ENCODE measurements around the gene ZBTB12. TPM values are rescaled to one million over a fixed set of nuclear protein-coding genes. Genes with fewer than 3 reads are reported as not detected.
"Not testable (repeated sequence)": the region's sequence is repeated elsewhere in the genome, so short reads cannot be mapped to it uniquely, and the experiment has no call there.

ZBTB12 gene
- total RNA-seq, 2 experiments from 2014 or later = 17.6 to 20.2 TPM

DNA sequence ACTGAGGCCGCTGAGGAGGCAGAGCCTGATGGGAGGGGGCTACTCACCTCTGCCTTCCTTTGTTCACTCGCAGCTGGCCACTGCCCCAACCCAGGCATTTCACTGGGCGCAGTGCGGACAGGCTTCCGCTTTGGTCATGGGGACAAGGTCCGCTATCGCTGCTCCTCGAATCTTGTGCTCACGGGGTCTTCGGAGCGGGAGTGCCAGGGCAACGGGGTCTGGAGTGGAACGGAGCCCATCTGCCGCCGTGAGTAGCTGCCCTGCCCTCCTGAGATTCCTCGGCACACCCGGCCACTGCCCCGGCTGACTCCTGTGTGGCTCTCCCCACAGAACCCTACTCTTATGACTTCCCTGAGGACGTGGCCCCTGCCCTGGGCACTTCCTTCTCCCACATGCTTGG, 31.7 kb upstream of the ZBTB12 start:
- DNase-seq (ENCODE audit: low spot score) = no peak
- ChIA-PET POLR2A (no interaction called here), CTCF (ENCODE audit: unreplicated experiment) (no interaction called here)
- no peak overlapping the region for H2AFZ ChIP-seq (ENCODE audit: low read length)
- TF ChIP-seq, protein P1, sequence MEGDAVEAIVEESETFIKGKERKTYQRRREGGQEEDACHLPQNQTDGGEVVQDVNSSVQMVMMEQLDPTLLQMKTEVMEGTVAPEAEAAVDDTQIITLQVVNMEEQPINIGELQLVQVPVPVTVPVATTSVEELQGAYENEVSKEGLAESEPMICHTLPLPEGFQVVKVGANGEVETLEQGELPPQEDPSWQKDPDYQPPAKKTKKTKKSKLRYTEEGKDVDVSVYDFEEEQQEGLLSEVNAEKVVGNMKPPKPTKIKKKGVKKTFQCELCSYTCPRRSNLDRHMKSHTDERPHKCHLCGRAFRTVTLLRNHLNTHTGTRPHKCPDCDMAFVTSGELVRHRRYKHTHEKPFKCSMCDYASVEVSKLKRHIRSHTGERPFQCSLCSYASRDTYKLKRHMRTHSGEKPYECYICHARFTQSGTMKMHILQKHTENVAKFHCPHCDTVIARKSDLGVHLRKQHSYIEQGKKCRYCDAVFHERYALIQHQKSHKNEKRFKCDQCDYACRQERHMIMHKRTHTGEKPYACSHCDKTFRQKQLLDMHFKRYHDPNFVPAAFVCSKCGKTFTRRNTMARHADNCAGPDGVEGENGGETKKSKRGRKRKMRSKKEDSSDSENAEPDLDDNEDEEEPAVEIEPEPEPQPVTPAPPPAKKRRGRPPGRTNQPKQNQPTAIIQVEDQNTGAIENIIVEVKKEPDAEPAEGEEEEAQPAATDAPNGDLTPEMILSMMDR (conservative IDR thresholded peaks at IDR 0.05; ENCODE audit: low read length) = no peak
- TF ChIP-seq EZH2phosphoT487 (IDR thresholded peaks at IDR 0.05; ENCODE audit: borderline replicate concordance, low read depth, low read length) = no peak
- no peak overlapping the region for H3K4me2 ChIP-seq (ENCODE audit: low read length)
- H3K79me2 ChIP-seq (ENCODE audit: insufficient read depth, low read depth, low read length) = no peaks in the 10 kb centered on the region
- BruUV-seq (replicated peaks) = no TSS peak
- H3K9me2 ChIP-seq (ENCODE audit: insufficient read depth, low read length) = no peaks in the 10 kb centered on the region
- no peaks in the 10 kb centered on the region for H4K20me1 ChIP-seq (ENCODE audit: insufficient read depth, low read length)
- no peaks in the 10 kb centered on the region for H3K36me3 ChIP-seq (ENCODE audit: insufficient read depth, low read length)
- H3K9me3 ChIP-seq (ENCODE audit: low read length) = no peaks in the 10 kb centered on the region
- no peak overlapping the region for H3K27ac ChIP-seq (ENCODE audit: low read depth, low read length, poor library complexity, severe bottlenecking)
- no peaks in the 10 kb centered on the region for H3K4me1 ChIP-seq (ENCODE audit: insufficient read depth, low read length, poor library complexity, severe bottlenecking)
- intact Hi-C loops (cut with micrococcal nuclease; ENCODE audit: unreplicated experiment) = no loop called here
- no peak overlapping the region for H3K4me3 ChIP-seq (ENCODE audit: low read depth, low read length, poor library complexity, severe bottlenecking)

DNA sequence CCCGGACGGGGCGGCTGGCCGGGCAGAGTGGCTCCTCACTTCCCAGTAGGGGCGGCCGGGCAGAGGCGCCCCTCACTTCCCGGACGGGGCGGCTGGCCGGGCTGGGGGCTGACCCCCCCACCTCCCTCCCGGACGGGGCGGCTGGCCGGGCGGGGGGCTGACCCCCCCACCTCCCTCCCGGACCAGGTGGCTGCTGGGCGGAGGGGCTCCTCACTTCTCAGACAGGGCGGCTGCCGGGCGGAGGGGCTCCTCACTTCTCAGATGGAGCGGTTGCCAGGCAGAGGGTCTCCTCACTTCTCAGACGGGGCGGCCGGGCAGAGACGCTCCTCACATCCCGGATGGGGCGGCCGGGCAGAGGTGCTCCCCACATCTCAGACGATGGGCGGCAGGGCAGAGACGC, 30.3 kb upstream of the ZBTB12 start:
- intact Hi-C loops (cut with micrococcal nuclease; ENCODE audit: unreplicated experiment); H4K20me1 ChIP-seq (ENCODE audit: insufficient read depth, low read length); H3K79me2 ChIP-seq (ENCODE audit: insufficient read depth, low read depth, low read length); H3K27ac ChIP-seq (ENCODE audit: low read depth, low read length, poor library complexity, severe bottlenecking); H3K4me3 ChIP-seq (ENCODE audit: low read depth, low read length, poor library complexity, severe bottlenecking); H3K9me3 ChIP-seq (ENCODE audit: low read length); H3K9me2 ChIP-seq (ENCODE audit: insufficient read depth, low read length); H3K4me1 ChIP-seq (ENCODE audit: insufficient read depth, low read length, poor library complexity, severe bottlenecking); CTCF ChIA-PET (ENCODE audit: unreplicated experiment); H3K36me3 ChIP-seq (ENCODE audit: insufficient read depth, low read length); POLR2A ChIA-PET; BruUV-seq (replicated peaks); DNase-seq (ENCODE audit: low spot score); H3K4me2 ChIP-seq (ENCODE audit: low read length); H2AFZ ChIP-seq (ENCODE audit: low read length): not testable (repeated sequence)

DNA sequence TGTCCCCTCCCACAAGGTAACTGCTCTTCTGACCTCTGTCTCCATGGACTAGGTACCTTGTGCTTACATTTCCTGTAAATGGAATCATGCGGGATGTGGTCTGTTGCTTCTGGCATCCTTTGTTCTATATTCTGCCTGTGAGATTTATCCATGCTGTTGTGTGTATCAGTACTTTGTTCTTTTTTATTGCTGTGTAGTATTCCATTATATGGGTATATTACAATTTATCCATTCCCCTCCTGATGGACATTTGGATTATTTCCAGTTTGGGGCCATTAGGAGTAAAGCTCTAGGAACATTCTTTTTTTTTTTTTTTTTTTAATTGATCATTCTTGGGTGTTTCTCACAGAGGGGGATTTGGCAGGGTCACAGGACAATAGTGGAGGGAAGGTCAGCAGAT, 29.1 kb upstream of the ZBTB12 start:
- Histone ChIP-seq H3K79me2 (ENCODE audit: insufficient read depth, low read depth, low read length) (no peaks in the 10 kb centered on the region), H3K9me3 (ENCODE audit: low read length) (no peaks in the 10 kb centered on the region), H4K20me1 (ENCODE audit: insufficient read depth, low read length) (no peaks in the 10 kb centered on the region), H3K9me2 (ENCODE audit: insufficient read depth, low read length) (no peaks in the 10 kb centered on the region), H3K4me1 (ENCODE audit: insufficient read depth, low read length, poor library complexity, severe bottlenecking) (no peaks in the 10 kb centered on the region), H3K27ac (ENCODE audit: low read depth, low read length, poor library complexity, severe bottlenecking) (no peak overlapping the region), H3K4me3 (ENCODE audit: low read depth, low read length, poor library complexity, severe bottlenecking) (no peak overlapping the region), H3K36me3 (ENCODE audit: insufficient read depth, low read length) (no peaks in the 10 kb centered on the region), H3K4me2 (ENCODE audit: low read length) (no peak overlapping the region), H2AFZ (ENCODE audit: low read length) (no peak overlapping the region)
- no peak for DNase-seq (ENCODE audit: low spot score)
- intact Hi-C loops (cut with micrococcal nuclease; ENCODE audit: unreplicated experiment) = no loop called here
- BruUV-seq (replicated peaks) = no TSS peak
- ChIA-PET POLR2A (interaction anchor here (0.6 to 0.8 kb wide), 2 partner anchors 12 to 81 kb away, joined by 3 to 9 read pairs; no protein-coding TSS in a partner anchor), CTCF (ENCODE audit: unreplicated experiment) (no interaction called here)
- TF ChIP-seq, protein P1 (conservative IDR thresholded peaks at IDR 0.05; ENCODE audit: low read length) = no peak
- TF ChIP-seq EZH2phosphoT487 (IDR thresholded peaks at IDR 0.05; ENCODE audit: borderline replicate concordance, low read depth, low read length) = no peak

Measured in OCI-LY7 (cell line).